CD4-positive, alpha-beta T cell treated with Interleukin-6 for 4 hours (primary cell): ENCODE data around the gene PPM1J.

ENCODE experiments used
- DNase-seq: peaks from one replicate; pipeline ENCODE4 v3.0.0-alpha.2; 2020; ENCODE audit warnings: mixed read lengths

The PPM1J gene

DNA sequence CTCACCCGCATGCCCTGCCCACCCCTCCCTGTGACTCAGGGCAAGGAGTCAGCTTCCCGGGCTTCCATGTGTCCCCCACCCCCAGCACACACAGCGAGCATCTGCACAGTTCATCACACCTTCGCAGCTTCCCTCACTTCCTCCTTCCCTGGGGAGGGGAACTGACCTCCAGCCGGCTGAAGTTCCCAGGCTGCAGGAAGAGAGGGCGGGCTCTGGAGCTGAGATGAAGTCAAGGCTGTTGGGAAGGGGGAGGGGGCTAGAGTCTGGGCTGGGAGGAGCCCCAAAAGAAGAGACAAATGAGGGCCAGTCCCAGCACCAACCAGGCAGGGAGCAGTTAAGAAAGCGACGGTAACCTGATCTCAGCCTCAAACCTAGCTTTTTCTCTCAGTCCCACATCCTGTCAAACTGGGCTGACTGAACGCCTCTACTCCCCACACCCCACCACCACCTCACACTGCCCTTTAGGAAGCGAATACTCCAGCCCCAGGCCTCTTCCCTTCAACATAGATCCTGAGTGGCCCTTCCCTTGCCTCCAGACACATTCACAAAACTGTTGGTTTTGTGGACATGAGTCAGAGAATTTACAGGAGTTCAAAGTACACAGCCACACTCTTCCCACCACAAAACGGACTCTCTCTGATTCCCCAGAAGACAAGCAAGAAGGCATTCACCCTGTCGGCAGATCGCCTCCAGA, 10.1 kb downstream of the PPM1J start:
- peak; percentile 37 for DNase-seq

- DNase-seq = no peak
Measured at GRCh38 chr1:112704391-112704933, 10.7 kb downstream of the PPM1J start.

DNA sequence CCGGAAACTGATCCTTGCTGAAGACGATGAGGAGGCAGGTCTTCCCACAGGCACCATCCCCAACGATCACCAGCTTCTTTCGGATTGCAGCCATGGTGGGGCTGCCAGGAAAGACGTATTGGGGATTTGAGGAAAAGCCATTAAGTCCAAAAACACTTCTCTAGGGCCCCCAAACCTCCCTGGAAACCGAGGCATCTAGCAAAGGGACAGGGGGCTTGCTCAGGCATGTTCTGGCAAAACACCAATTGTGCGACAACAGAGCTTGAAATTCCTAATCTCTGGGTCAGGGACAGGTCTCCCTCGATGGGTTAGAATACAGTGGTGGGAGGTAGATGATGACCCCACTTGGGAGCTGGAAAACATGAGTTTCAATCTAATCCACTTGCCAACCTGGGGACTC, 11.4 kb downstream of the PPM1J start:
- no peak for DNase-seq

DNA sequence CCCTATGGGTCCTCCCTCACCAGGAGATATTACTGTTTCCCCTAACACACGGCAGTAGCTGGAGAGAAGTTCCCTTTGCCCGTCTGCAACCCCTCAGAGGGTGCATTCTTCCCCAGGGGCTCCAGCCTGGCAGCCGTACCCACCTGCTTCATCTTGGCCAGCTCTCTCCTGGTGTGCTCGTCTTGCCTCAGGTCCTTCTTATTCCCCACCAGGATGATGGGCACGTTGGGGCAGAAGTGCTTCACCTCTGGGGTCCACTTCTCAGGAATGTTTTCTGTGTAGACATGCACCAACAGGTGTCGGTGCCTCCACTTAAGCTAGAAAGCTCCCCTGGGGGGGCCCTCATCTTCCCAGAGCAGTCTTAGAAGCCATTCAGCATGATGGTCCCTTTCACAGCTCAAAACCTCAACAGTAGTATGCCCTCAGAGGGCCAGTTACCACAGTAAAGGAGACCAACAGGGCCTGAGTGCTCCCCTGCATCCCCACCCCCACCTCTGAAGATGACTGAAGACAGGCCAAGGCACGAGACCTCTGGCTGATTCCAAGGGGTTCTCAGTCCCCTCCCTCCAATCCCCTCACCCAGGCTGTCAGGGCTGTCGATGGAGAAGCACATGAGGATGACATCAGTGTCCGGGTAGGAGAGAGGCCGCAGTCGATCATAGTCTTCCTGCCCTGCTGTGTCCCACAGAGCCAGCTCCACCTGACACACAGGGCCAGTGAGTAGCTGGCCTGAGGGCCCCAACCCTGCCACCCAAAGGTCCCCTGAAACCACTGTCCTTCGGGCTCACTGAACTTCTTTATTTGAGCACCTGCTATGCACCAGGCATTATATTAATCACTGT, 12.5 kb downstream of the PPM1J start:
- no peak for DNase-seq

DNA sequence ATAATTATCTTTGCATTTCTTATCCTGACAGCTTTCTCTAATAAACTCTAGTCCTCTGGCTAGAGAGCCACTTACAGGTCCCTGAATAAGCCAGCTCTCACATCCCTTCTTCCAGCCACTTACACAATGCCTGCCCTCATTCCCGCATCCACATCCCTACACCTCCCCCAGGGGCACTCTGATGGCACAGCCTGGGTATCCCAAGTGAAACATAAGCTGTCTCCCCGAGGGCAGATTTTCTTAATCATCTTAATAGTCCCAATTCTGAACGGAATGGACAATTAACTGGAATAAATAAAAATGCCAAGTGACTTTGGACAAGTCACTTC, 13.1 kb downstream of the PPM1J start:
- no peak for DNase-seq

DNA sequence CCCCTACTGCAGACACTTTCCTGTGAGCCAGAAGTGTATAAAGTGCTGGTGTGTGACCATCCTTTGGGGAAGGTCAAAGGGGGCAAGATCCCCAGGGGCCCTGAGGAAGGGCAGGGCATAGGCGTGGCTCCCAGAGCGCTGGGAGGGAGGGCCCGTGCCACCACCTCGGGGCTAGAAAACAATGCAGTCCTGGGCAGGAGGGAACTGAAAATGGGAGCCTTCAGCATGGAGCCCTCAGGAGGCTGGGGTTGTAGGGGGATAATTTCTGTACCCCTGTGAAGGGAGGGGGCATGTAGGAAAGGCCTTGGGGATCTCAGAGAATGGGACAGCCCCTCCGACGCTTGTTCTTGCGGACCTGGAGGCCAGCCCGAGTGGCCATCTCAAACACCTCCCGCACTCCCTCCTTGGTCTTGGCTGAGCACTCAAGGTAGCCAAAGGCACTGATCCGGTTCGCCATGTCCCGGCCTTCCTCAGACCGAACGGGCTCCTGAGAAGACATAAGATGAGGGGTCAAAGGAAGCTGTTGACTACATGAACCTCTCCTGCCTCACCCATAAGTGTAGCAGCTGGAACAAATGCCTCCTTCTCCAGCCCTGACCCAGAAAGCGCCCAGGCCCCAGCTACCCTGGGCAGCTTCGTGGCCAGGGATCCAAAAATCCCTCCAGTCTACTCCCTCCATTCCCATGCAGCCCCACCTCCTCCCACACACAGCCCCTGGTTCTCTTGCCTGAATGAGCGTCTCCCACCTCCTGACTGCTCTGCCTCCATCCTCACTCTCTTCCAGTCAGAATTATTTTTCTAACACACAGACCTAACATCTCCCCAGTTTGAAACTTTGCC, 13.7 kb downstream of the PPM1J start:
- no peak for DNase-seq

GRCh38 chr1:112700290-112701226, 14.6 kb downstream of the PPM1J start:
- DNase-seq = peak; percentile 67

- DNase-seq = no peak
Measured at GRCh38 chr1:112699425-112700144, 15.5 kb downstream of the PPM1J start.

GRCh38 chr1:112698366-112699310, 16.5 kb downstream of the PPM1J start:
- DNase-seq = no peak

- DNase-seq = no peak
Measured at GRCh38 chr1:112697781-112698201, 17.3 kb downstream of the PPM1J start.

- no peak for DNase-seq
Measured at GRCh38 chr1:112696578-112697314, 18.4 kb downstream of the PPM1J start.

- DNase-seq = no peak
Measured at GRCh38 chr1:112695276-112695675, 19.9 kb downstream of the PPM1J start.

DNA sequence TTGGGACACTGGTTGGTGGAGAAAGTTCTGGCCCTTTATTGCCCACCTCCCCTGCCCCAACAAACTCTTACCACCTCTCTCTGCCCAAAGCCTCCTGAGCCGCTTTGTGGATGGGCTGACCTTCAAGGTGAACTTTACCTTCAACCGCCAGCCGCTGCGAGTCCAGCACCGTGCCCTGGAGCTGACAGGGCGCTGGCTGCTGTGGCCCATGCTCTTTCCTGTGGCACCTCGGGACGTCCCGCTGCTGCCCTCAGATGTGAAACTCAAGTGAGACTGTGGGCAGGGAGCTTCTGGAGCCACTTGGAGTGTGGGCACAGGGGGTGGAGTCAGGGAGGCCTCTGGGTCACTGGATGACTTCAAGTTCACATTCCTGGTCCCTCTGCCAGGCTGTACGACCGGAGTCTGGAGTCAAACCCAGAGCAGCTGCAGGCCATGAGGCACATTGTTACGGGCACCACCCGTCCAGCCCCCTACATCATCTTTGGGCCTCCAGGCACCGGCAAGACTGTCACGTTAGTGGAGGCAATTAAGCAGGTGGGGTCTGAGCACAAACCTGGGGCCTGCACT, 20.7 kb downstream of the PPM1J start:
- no peak for DNase-seq

DNA sequence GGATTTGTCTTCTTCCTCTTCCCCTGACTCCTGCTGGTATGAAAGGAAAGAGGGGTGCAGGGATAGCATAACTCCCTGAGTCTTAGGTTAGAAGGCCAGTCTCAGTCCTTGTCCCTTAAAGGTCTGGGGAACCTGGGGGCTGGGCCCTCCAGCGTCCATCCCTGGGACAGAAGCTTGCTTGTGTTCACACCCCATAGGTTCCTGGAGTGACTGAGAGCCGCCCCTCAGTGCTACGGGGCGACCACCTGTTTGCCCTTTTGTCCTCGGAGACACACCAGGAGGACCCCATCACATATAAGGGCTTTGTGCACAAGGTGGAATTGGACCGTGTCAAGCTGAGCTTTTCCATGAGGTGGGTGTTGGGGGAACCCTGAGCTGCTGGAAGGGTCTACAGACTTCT, 21.3 kb downstream of the PPM1J start:
- DNase-seq = no peak

- no peak for DNase-seq
Measured at GRCh38 chr1:112692681-112693080, 22.5 kb downstream of the PPM1J start.

DNA sequence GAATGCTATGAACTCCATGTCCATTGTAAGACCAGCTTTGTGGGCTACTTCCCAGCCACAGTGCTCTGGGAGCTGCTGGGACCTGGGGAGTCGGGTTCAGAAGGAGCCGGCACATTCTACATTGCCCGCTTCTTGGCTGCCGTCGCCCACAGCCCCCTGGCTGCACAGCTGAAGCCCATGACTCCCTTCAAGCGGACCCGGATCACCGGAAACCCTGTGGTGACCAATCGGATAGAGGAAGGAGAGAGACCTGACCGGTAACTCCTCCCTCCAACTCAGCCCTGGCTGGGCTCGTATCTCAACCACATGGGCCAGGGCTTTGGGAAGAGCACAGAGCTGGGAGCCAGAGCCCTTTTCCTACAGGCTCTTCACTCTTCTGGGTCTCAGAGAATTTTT, 25.3 kb downstream of the PPM1J start:
- DNase-seq = no peak

GRCh38 chr1:112689196-112689841, 25.8 kb downstream of the PPM1J start:
- DNase-seq = no peak

DNA sequence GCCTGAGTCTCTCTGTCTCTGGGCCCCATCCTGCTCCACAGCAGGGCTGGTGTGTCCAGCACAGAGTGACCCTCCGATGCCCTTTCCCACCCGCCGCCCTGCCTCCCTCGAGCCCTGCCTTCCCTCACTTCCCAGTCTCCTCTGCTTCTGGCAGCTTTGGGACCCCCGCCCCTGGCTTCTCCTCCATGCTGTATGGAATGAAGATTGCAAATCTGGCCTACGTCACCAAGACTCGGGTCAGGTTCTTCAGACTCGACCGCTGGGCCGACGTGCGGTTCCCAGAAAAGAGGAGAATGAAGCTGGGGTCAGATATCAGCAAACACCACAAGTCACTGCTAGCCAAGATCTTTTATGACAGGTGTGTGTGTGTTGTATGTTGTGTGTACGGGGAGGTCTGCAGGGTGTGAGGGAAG, 26.3 kb downstream of the PPM1J start:
- no peak for DNase-seq
